IMR-90 (cell line): Measurements from ENCODE around the gene BRPF3.

Experiments
- BHLHE40 ChIP-seq: fragments of 150-350 bp; IDR thresholded peaks from 2 replicates; pipeline ENCODE4 v1.6.1; 2016; ENCODE audit warnings: mild to moderate bottlenecking, low read depth, low read length
- CEBPB ChIP-seq: IDR thresholded peaks from 2 replicates; pipeline ENCODE4 v1.6.1; 2012; ENCODE audit warnings: low read depth, low read length, improper control_type of control experiment
- CTCF ChIP-seq: conservative IDR thresholded peaks from 2 replicates; pipeline ENCODE4 v1.5.1; 2012; ENCODE audit warnings: mild to moderate bottlenecking, low read depth, low read length, improper control_type of control experiment
- FOS ChIP-seq: fragments of 150-350 bp; IDR thresholded peaks from 2 replicates; pipeline ENCODE4 v1.6.1; 2016; ENCODE audit warnings: low read depth, low read length
- MAFK ChIP-seq: IDR thresholded peaks from 2 replicates; pipeline ENCODE4 v1.6.1; 2012; ENCODE audit warnings: low read depth, low read length, improper control_type of control experiment
- NFE2L2 ChIP-seq: fragments of 150-350 bp; IDR thresholded peaks from 2 replicates; pipeline ENCODE4 v1.6.1; 2016; ENCODE audit warnings: low read depth, mild to moderate bottlenecking, low read length
- POLR2A ChIP-seq: IDR thresholded peaks from 2 replicates; pipeline ENCODE4 v1.6.1; 2012; ENCODE audit warnings: mild to moderate bottlenecking, low read depth, low read length
- RAD21 ChIP-seq: IDR thresholded peaks from 2 replicates; pipeline ENCODE4 v1.6.1; 2012; ENCODE audit warnings: low read length, improper control_type of control experiment
- RFX5 ChIP-seq: IDR thresholded peaks from 2 replicates; pipeline ENCODE4 v1.8.0; 2012; ENCODE audit warnings: low read depth, mild to moderate bottlenecking, low read length, moderate library complexity
- TF ChIP-seq, protein P1 (sequence below): fragments of 150-350 bp; IDR thresholded peaks from 2 replicates; pipeline ENCODE4 v1.6.1; 2016; ENCODE audit warnings: low read depth, mild to moderate bottlenecking, low read length, moderate library complexity, borderline replicate concordance

DNA sequence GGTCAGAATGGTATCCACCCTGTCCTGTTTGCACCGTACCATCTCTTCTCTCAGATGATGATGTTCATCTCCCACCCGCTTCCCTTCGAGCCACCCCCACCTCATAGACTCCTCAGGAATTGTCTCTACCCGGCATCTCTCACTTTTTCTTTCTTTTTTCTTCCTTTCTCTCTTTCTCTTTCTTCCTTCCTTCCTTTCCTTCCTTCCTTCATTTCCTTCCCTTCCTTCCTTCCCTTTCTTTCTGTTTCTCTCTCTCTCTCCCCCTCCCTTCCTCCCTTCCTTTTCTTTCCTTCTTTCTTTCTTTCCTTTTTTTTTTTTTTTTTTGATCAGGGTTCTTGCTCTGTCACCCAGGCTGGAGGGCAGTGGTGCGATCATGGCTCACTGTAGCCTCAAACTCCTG is 45.6 kb downstream of the BRPF3 start:
- TF ChIP-seq CTCF = no peak
- no peak for TF ChIP-seq NFE2L2
- TF ChIP-seq FOS = no peak
- no peak for TF ChIP-seq MAFK
- TF ChIP-seq POLR2A = no peak
- TF ChIP-seq BHLHE40 = no peak
- no peak for TF ChIP-seq RAD21
- no peak for TF ChIP-seq CEBPB
- TF ChIP-seq RFX5 = no peak
- TF ChIP-seq, protein P1, sequence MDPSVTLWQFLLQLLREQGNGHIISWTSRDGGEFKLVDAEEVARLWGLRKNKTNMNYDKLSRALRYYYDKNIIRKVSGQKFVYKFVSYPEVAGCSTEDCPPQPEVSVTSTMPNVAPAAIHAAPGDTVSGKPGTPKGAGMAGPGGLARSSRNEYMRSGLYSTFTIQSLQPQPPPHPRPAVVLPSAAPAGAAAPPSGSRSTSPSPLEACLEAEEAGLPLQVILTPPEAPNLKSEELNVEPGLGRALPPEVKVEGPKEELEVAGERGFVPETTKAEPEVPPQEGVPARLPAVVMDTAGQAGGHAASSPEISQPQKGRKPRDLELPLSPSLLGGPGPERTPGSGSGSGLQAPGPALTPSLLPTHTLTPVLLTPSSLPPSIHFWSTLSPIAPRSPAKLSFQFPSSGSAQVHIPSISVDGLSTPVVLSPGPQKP = no peak
